ENCODE data around the gene NCKAP5L. TPM values are rescaled to one million over a fixed set of nuclear protein-coding genes. Genes with fewer than 3 reads are reported as not detected.
"Not testable (repeated sequence)": the region's sequence is repeated elsewhere in the genome, so short reads cannot be mapped to it uniquely, and the experiment has no call there.

NCKAP5L gene
- total RNA-seq, 4 donors from 2014 or later: 15.0 to 30.5 (median 23.0) TPM

- intact Hi-C loops (cut with DNase I): loop anchor here (5.0 to 10.0 kb wide), 2 partner anchors 82 to 179 kb away; no protein-coding TSS in a partner anchor
- 89% methylated on average over 8 of the region's 8 CpGs for WGBS
- TF ChIP-seq POLR2A (IDR thresholded peaks at IDR 0.05; ENCODE audit: low read depth) (no peak), EP300 (IDR thresholded peaks at IDR 0.05) (no peak), POLR2AphosphoS5 (IDR thresholded peaks at IDR 0.05) (no peak)
- H3K27me3 ChIP-seq: peaks cover 0 to 3% (median 0%) of the 10 kb centered on the region in 4 donors
- no peak overlapping the region for H3K27ac ChIP-seq (replicated peaks in 1 of 4)
- no peak for DNase-seq (ENCODE audit: extremely low spot score)
- H3K36me3 ChIP-seq: no peaks in the 10 kb centered on the region
- H3K4me3 ChIP-seq: no peak overlapping the region
- no peaks in the 10 kb centered on the region for H3K9me3 ChIP-seq
- H3K4me1 ChIP-seq: peaks cover 30 to 33% (median 31%) of the 10 kb centered on the region in 4 donors
These were observed 37.5 kb upstream of the NCKAP5L start for GRCh38 chr12:49865782-49866135.

GRCh38 chr12:49865109-49865781, 37.0 kb upstream of the NCKAP5L start:
- peak; percentile 75 for DNase-seq (ENCODE audit: extremely low spot score)
- H3K27ac ChIP-seq (replicated peaks in 1 of 4): no peak overlapping the region
- intact Hi-C loops (cut with DNase I): loop anchor here (5.0 to 10.0 kb wide), 2 partner anchors 82 to 180 kb away; no protein-coding TSS in a partner anchor
- no peak overlapping the region for H3K4me3 ChIP-seq
- peaks cover 30 to 33% (median 31%) of the 10 kb centered on the region in 4 donors for H3K4me1 ChIP-seq
- TF ChIP-seq POLR2A (IDR thresholded peaks at IDR 0.05; ENCODE audit: low read depth): no peak
- no peak for TF ChIP-seq EP300 (IDR thresholded peaks at IDR 0.05)
- no peak for TF ChIP-seq POLR2AphosphoS5 (IDR thresholded peaks at IDR 0.05)
- TF ChIP-seq CTCF (IDR thresholded peaks at IDR 0.05): no peak
- peaks cover 0 to 3% (median 0%) of the 10 kb centered on the region in 4 donors for H3K27me3 ChIP-seq
- H3K9me3 ChIP-seq: no peaks in the 10 kb centered on the region
- no peaks in the 10 kb centered on the region for H3K36me3 ChIP-seq
- WGBS: 81% methylated on average over 13 of the region's 13 CpGs

GRCh38 chr12:49864798-49865090, 36.5 kb upstream of the NCKAP5L start:
- TF ChIP-seq CTCF (IDR thresholded peaks at IDR 0.05): no peak
- TF ChIP-seq POLR2AphosphoS5 (IDR thresholded peaks at IDR 0.05): no peak
- TF ChIP-seq EP300 (IDR thresholded peaks at IDR 0.05): no peak
- TF ChIP-seq POLR2A (IDR thresholded peaks at IDR 0.05; ENCODE audit: low read depth): no peak
- intact Hi-C loops (cut with DNase I): loop anchor here (5.0 to 10.0 kb wide), 2 partner anchors 83 to 180 kb away; no protein-coding TSS in a partner anchor
- no peak overlapping the region for H3K27ac ChIP-seq (replicated peaks in 1 of 4)
- no peaks in the 10 kb centered on the region for H3K36me3 ChIP-seq
- WGBS: 75% methylated on average over 2 of the region's 2 CpGs
- DNase-seq (ENCODE audit: extremely low spot score): no peak
- H3K9me3 ChIP-seq: no peaks in the 10 kb centered on the region
- no peak overlapping the region for H3K4me3 ChIP-seq
- peaks cover 0 to 3% (median 0%) of the 10 kb centered on the region in 4 donors for H3K27me3 ChIP-seq
- H3K4me1 ChIP-seq: peaks cover 26 to 30% (median 28%) of the 10 kb centered on the region in 4 donors

GRCh38 chr12:49863946-49864797, 36.0 kb upstream of the NCKAP5L start:
- intact Hi-C loops (cut with DNase I): loop anchor here (10.0 kb wide), 1 partner anchor 181 kb away; no protein-coding TSS in a partner anchor
- Histone ChIP-seq H3K27me3 (peaks cover 0 to 3% (median 0%) of the 10 kb centered on the region in 4 donors), H3K27ac (replicated peaks in 1 of 4) (no peak overlapping the region), H3K4me3 (no peak overlapping the region), H3K4me1 (peaks cover 21 to 24% (median 23%) of the 10 kb centered on the region in 4 donors), H3K36me3 (no peaks in the 10 kb centered on the region), H3K9me3 (no peaks in the 10 kb centered on the region)
- TF ChIP-seq POLR2A (IDR thresholded peaks at IDR 0.05; ENCODE audit: low read depth) (no peak), CTCF (IDR thresholded peaks at IDR 0.05) (no peak), POLR2AphosphoS5 (IDR thresholded peaks at IDR 0.05) (no peak), EP300 (IDR thresholded peaks at IDR 0.05) (no peak)
- 81% methylated on average over 17 of the region's 17 CpGs for WGBS
- DNase-seq (ENCODE audit: extremely low spot score): peak; percentile 92

GRCh38 chr12:49860921-49861320, 32.7 kb upstream of the NCKAP5L start:
- H3K27me3 ChIP-seq; H3K36me3 ChIP-seq; H3K9me3 ChIP-seq; H3K4me1 ChIP-seq; H3K27ac ChIP-seq (replicated peaks in 1 of 4); DNase-seq (ENCODE audit: extremely low spot score); H3K4me3 ChIP-seq: not testable (repeated sequence)
- WGBS: 100% methylated on average over 1 of the region's 31 CpGs
- intact Hi-C loops (cut with DNase I): loop anchor here (10.0 kb wide), 1 partner anchor 184 kb away; no protein-coding TSS in a partner anchor

- H3K9me3 ChIP-seq; DNase-seq (ENCODE audit: extremely low spot score); intact Hi-C loops (cut with DNase I); H3K36me3 ChIP-seq; H3K27ac ChIP-seq (replicated peaks in 1 of 4); H3K4me3 ChIP-seq; H3K4me1 ChIP-seq: not testable (repeated sequence)
- H3K27me3 ChIP-seq: peaks cover 0 to 12% (median 0%) of the 10 kb centered on the region in 4 donors
- 91% methylated on average over 4 of the region's 4 CpGs for WGBS
These were observed 27.7 kb upstream of the NCKAP5L start for GRCh38 chr12:49855890-49856289.

Measured in esophagus muscularis mucosa (tissue), 4 donors.